HG02678 (cell line): ENCODE measurements around the gene CFAP92.
"Not testable (repeated sequence)": the region's sequence is repeated elsewhere in the genome, so short reads cannot be mapped to it uniquely, and the experiment has no call there.

Experiments used
- ATAC-seq: cut with Tn5 transposase; IDR thresholded peaks from one replicate; pipeline ENCODE4 v1.9.1; 2021; ENCODE audit warnings: mild to moderate bottlenecking, moderate library complexity; ENCODE audit not compliant: unreplicated experiment

CFAP92 gene

GRCh38 chr3:128907706-128908445 is 86.0 kb downstream of the CFAP92 start:
- ATAC-seq: no peak

- ATAC-seq: no peak
Measured at GRCh38 chr3:128906804-128907525, 86.9 kb downstream of the CFAP92 start.

DNA sequence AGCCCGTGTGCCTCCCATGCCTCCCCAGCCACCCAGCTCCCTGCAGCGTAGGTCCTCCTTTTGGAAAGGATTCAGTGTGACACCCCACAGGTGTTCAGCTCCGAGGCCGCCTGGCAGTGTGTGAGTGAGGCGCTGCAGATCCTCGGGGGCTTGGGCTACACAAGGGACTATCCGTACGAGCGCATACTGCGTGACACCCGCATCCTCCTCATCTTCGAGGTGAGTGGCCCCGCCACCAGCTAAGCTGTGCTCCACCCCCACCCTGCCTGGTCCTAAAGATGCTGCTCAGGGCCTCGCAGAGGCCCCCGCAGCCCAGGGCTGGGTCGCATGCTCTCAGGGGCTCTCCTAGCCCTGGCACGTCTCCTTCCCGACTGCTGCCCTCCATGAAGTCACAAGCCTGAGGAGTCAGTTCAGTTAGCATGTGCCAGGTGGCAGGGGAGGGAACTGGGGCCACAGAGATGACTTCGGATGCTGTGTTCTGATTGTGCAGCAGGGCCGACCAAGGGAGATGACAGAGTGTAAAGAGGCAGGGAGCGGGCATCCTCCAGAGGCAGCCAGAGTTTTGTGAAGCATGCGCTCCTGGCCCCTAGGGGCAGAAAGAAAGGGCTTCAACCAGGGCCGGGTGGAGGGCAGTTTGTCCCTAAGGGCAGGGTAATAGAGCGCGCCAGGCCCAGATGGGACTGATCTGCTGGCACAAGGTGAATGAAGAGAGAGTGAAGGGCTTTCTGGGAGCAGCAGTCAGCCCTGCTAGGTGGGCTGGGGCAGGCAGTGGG is 87.7 kb downstream of the CFAP92 start:
- ATAC-seq: no peak

GRCh38 chr3:128903501-128903900 is 90.4 kb downstream of the CFAP92 start:
- ATAC-seq: no peak

GRCh38 chr3:128902426-128902825 is 91.5 kb downstream of the CFAP92 start:
- no peak for ATAC-seq

DNA sequence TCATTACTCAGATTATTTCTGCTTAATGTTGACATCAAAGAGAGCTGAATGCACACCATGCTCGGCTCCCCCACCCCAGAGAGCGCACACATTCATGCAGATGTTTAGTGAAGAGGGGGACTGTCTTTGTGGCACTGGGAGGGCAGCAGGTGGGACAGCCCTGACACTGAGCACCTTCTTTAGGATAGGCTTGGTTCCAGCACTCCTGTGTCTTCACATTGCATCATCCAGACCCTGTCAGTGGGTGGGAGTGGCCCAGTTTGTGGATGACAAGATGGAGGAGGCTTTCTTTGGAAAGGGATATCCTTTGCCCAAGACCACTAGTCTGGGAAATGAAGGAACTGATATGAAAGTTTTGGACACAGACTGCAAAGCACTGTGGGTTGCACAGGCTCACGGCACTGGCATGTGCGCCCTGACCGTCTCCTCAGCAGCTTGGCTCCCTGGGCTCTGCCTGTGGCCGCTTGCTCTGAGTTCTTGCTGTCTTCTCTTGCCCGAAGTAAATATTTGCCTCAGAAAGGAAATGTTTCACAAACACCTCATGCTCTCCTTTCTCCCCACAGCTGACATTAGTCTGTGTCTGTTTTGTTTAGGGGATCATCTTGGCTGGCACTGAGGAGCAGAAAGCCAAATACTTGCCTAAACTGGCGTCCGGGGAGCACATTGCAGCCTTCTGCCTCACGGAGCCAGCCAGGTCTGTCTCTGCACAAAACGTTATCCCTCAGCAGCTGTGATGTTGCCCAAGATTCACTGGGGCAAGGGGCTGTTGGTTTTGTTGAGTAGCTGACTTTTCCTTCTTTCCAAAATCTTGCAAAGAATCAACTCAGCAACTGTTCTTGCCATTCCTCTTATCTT is 97.8 kb downstream of the CFAP92 start:
- no peak for ATAC-seq

- ATAC-seq: no peak
Measured at GRCh38 chr3:128889139-128889894, 104.6 kb downstream of the CFAP92 start.

GRCh38 chr3:128884992-128885391 is 108.9 kb downstream of the CFAP92 start:
- ATAC-seq: no peak

DNA sequence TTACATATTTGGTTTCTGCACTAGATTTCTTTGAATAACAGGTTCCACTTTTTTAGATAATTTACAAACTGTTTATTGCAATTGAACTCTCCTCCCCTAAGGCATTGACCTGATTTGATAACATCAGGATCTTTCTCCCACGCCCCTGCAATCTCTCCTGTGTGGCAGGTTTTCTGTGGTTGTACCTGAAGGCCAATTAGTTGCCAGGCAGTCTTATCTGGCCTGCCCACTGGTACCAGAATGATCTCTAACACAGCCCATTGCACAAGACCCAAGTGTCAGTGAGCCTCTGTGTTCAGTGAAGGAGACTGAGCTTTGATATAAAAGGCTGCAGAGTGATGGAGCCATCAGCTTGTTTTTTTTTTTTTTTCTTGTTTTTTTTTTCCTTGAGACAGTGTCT is 111.2 kb downstream of the CFAP92 start:
- ATAC-seq: no peak

DNA sequence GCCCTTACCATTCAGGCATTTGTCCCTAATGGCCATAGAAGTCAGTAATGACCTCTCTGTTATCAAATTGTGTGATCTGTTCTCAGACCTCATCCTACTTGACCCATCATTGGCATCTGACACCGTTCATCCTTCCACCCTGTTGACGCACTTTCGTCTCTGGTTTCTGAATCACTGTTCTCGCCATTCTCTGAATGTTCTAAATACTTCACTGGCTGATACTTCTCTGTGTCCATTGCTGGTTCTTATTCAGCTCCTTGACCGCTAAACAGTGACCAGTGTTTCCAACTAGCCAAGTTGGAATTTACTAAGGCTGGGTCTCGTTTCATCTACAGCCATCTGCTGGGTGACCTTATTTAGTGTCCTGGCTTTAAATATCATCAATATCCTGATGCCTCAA is 112.3 kb downstream of the CFAP92 start:
- ATAC-seq: no peak

- not testable (repeated sequence) for ATAC-seq
Measured at GRCh38 chr3:128880455-128880854, 113.4 kb downstream of the CFAP92 start.

DNA sequence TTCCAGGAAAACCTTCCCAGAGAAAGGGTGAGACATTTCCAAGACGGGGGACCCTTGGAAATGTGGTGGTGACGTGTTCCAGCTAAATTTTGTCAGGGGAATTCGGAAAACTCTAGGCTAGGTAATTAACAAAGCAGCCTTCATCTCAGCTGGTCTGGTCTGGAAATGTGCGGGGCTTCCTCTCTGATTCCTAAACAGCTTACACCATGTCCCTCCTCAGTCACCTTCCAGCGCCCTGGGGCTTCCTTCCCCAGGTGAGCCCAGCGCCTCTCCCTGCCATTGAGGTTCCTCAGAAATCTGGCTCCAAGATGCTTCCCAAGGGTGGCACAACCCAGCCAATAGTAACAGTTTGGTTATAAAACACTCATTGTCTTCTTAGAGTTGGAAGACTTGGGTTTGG is 113.9 kb downstream of the CFAP92 start:
- no peak for ATAC-seq

- ATAC-seq: peak; percentile 96
Measured at GRCh38 chr3:128879125-128879969, 114.5 kb downstream of the CFAP92 start, which contains the start of gene ACAD9. Gene ACAD9, plus strand, starts transcription at chr3:128879620. Its CDS starts 72 bp downstream, at chr3:128879692.

GRCh38 chr3:128878556-128879124 is 115.2 kb downstream of the CFAP92 start:
- ATAC-seq: peak; percentile 3

GRCh38 chr3:128878011-128878457 is 115.8 kb downstream of the CFAP92 start:
- ATAC-seq: no peak

DNA sequence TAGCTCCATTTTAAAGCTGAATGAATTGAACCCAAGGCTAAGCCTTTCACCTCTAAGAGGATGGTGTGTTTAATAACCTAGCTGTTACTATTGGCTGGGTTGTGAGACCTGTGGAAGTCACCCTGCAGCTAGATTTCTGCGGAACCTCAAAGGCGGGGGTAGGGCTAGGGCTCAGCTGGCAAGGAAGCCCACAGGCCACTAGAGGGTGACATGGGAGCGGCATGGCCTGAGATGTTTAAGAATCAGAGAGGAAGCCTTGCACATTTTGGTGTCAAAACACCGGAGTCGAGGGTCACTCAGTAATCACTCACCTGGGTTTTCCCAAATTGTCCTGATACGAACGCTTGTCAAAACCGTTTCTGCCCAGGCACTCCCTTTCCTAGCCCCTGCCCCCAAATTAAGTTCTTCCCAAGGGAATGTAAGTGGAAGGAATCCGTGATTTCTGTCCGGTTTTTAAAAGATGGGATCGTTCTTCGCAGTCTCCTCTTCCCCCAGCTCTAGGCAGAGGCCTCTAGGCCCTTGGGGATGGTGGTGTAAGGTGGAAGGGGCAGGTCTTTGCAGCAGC is 118.2 kb downstream of the CFAP92 start:
- ATAC-seq: peak; percentile 26

- no peak for ATAC-seq
Measured at GRCh38 chr3:128874481-128875180, 119.2 kb downstream of the CFAP92 start.
